Measurements from ENCODE around the gene RAB10. TPM values are rescaled to one million over a fixed set of nuclear protein-coding genes. Genes with fewer than 3 reads are reported as not detected.
"Not testable (repeated sequence)": the region's sequence is repeated elsewhere in the genome, so short reads cannot be mapped to it uniquely, and the experiment has no call there.

The RAB10 gene
- total RNA-seq, 2 experiments from 2014 or later: 13.5 to 13.8 TPM

GRCh38 chr2:26024260-26024659 is 9.6 kb upstream of the RAB10 start:
- H3K4me1 Mint-ChIP-seq (ENCODE audit: low read depth): no peaks in the 10 kb centered on the region
- no peaks in the 10 kb centered on the region for H3K9me3 ChIP-seq (ENCODE audit: control insufficient read depth in 1 of 2, insufficient read depth in 1 of 2, low read length in 2 of 2)
- no peak overlapping the region for H3K4me3 Mint-ChIP-seq
- CTCF ChIA-PET: interaction anchor here (0.7 to 1.7 kb wide), 3 partner anchors 33 to 88 kb away, joined by 3 to 6 read pairs (median 5); no protein-coding TSS in a partner anchor
- no peaks in the 10 kb centered on the region for H3K9me3 Mint-ChIP-seq
- H3K27ac Mint-ChIP-seq: no peak overlapping the region
- no peaks in the 10 kb centered on the region for H3K36me3 ChIP-seq (ENCODE audit: insufficient read depth, low read length)
- no peak overlapping the region for H3K27ac ChIP-seq (ENCODE audit: low read depth in 1 of 2, low read length in 2 of 2)
- no peaks in the 10 kb centered on the region for H3K27me3 Mint-ChIP-seq
- no peaks in the 10 kb centered on the region for H3K4me1 ChIP-seq (ENCODE audit: insufficient read depth, low read length)
- ATAC-seq (ENCODE audit: poor library complexity) (no peak), DNase-seq (no peak)
- H3K4me3 ChIP-seq (ENCODE audit: low read length): no peak overlapping the region
- H3K27me3 ChIP-seq (ENCODE audit: control insufficient read depth in 1 of 2, insufficient read depth in 2 of 2, low read length in 2 of 2): peaks cover 0 to 4% of the 10 kb centered on the region in 2 experiments
- no peaks in the 10 kb centered on the region for H3K36me3 Mint-ChIP-seq (ENCODE audit: low read depth)
- intact Hi-C loops (cut with DNase I, micrococcal nuclease): no loop called here
- POLR2A ChIA-PET: interaction anchor here (3.4 kb wide), 1 partner anchor 10 kb away, joined by 9 read pairs; the partner anchor contains the start of gene RAB10
- no peak for TF ChIP-seq CTCF (IDR thresholded peaks at IDR 0.05)

- no peaks in the 10 kb centered on the region for H3K36me3 Mint-ChIP-seq (ENCODE audit: low read depth)
- Histone ChIP-seq H3K36me3 (ENCODE audit: insufficient read depth, low read length) (no peaks in the 10 kb centered on the region), H3K4me1 (ENCODE audit: insufficient read depth, low read length) (no peaks in the 10 kb centered on the region), H3K9me3 (ENCODE audit: control insufficient read depth in 1 of 2, insufficient read depth in 1 of 2, low read length in 2 of 2) (no peaks in the 10 kb centered on the region), H3K27me3 (ENCODE audit: control insufficient read depth in 1 of 2, insufficient read depth in 2 of 2, low read length in 2 of 2) (peaks cover 0 to 4% of the 10 kb centered on the region in 2 experiments), H3K4me3 (ENCODE audit: low read length) (no peak overlapping the region), H3K27ac (ENCODE audit: low read depth in 1 of 2, low read length in 2 of 2) (no peak overlapping the region)
- H3K9me3 Mint-ChIP-seq: no peaks in the 10 kb centered on the region
- H3K4me3 Mint-ChIP-seq: no peak overlapping the region
- H3K27ac Mint-ChIP-seq: no peak overlapping the region
- CTCF ChIA-PET: no interaction called here
- POLR2A ChIA-PET: interaction anchor here (3.4 kb wide), 1 partner anchor 8 kb away, joined by 9 read pairs; the partner anchor contains the start of gene RAB10
- intact Hi-C loops (cut with DNase I, micrococcal nuclease): no loop called here
- ATAC-seq (ENCODE audit: poor library complexity) (no peak), DNase-seq (no peak)
- no peaks in the 10 kb centered on the region for H3K27me3 Mint-ChIP-seq
- TF ChIP-seq CTCF (IDR thresholded peaks at IDR 0.05): no peak
- H3K4me1 Mint-ChIP-seq (ENCODE audit: low read depth): no peaks in the 10 kb centered on the region
Observed at GRCh38 chr2:26025509-26025908, 8.4 kb upstream of the RAB10 start.

- H3K9me3 ChIP-seq (ENCODE audit: control insufficient read depth in 1 of 2, insufficient read depth in 1 of 2, low read length in 2 of 2); H3K4me1 ChIP-seq (ENCODE audit: insufficient read depth, low read length); H3K27me3 Mint-ChIP-seq; H3K4me3 ChIP-seq (ENCODE audit: low read length); DNase-seq; H3K4me1 Mint-ChIP-seq (ENCODE audit: low read depth); intact Hi-C loops (cut with DNase I, micrococcal nuclease); H3K9me3 Mint-ChIP-seq; H3K27ac Mint-ChIP-seq; CTCF ChIA-PET; ATAC-seq (ENCODE audit: poor library complexity); POLR2A ChIA-PET; H3K27me3 ChIP-seq (ENCODE audit: control insufficient read depth in 1 of 2, insufficient read depth in 2 of 2, low read length in 2 of 2); H3K36me3 ChIP-seq (ENCODE audit: insufficient read depth, low read length); H3K36me3 Mint-ChIP-seq (ENCODE audit: low read depth); H3K4me3 Mint-ChIP-seq; H3K27ac ChIP-seq (ENCODE audit: low read depth in 1 of 2, low read length in 2 of 2): not testable (repeated sequence)
Observed at GRCh38 chr2:26028083-26028482, 5.8 kb upstream of the RAB10 start.

GRCh38 chr2:26032586-26033269 is 1.2 kb upstream of the RAB10 start:
- H3K36me3 Mint-ChIP-seq (ENCODE audit: low read depth): peaks cover 34% of the 10 kb centered on the region
- DNase-seq; ATAC-seq (ENCODE audit: poor library complexity); H3K9me3 Mint-ChIP-seq; H3K36me3 ChIP-seq (ENCODE audit: insufficient read depth, low read length); H3K27me3 Mint-ChIP-seq; H3K9me3 ChIP-seq (ENCODE audit: control insufficient read depth in 1 of 2, insufficient read depth in 1 of 2, low read length in 2 of 2); H3K27me3 ChIP-seq (ENCODE audit: control insufficient read depth in 1 of 2, insufficient read depth in 2 of 2, low read length in 2 of 2): not testable (repeated sequence)
- H3K4me3 ChIP-seq (ENCODE audit: low read length): peak overlapping the region; percentile 78
- peak overlapping the region; percentile 97 for H3K27ac Mint-ChIP-seq
- intact Hi-C loops (cut with DNase I, micrococcal nuclease): loop anchor here (2.0 to 10.0 kb wide), 9 partner anchors 40 to 1958 kb away; partner anchors contain the start of genes HADHA (in 2 of the 2), HADHB (in 2 of the 2), ADGRF3 (in 1 of the 2) and ASXL2 (in 1 of the 2)
- H3K4me1 ChIP-seq (ENCODE audit: insufficient read depth, low read length): peaks cover 26% of the 10 kb centered on the region
- peak overlapping the region; percentile 98 for H3K4me3 Mint-ChIP-seq
- peaks cover 38% of the 10 kb centered on the region for H3K4me1 Mint-ChIP-seq (ENCODE audit: low read depth)
- ChIA-PET CTCF (interaction anchor here (1.0 to 4.4 kb wide), 2 partner anchors 41 to 152 kb away, joined by 3 to 16 read pairs; no protein-coding TSS in a partner anchor), POLR2A (interaction anchor here (0.7 to 2.9 kb wide), 14 partner anchors 8 to 1373 kb away, joined by 4 to 23 read pairs (median 7); partner anchors contain the start of genes ADGRF3, ASXL2, DTNB and SELENOI)
- H3K27ac ChIP-seq (ENCODE audit: low read depth in 1 of 2, low read length in 2 of 2): peak overlapping the region; percentile 91
